HG03439 (cell line): ENCODE data around the gene CHRNA7.
"Not testable (repeated sequence)": the region's sequence is repeated elsewhere in the genome, so short reads cannot be mapped to it uniquely, and the experiment has no call there.

Source experiments
- ATAC-seq: cut with Tn5 transposase; IDR thresholded peaks from one replicate; pipeline ENCODE4 v1.9.1; 2021; ENCODE audit warnings: mild to moderate bottlenecking, moderate library complexity; ENCODE audit not compliant: unreplicated experiment

CHRNA7 gene

DNA sequence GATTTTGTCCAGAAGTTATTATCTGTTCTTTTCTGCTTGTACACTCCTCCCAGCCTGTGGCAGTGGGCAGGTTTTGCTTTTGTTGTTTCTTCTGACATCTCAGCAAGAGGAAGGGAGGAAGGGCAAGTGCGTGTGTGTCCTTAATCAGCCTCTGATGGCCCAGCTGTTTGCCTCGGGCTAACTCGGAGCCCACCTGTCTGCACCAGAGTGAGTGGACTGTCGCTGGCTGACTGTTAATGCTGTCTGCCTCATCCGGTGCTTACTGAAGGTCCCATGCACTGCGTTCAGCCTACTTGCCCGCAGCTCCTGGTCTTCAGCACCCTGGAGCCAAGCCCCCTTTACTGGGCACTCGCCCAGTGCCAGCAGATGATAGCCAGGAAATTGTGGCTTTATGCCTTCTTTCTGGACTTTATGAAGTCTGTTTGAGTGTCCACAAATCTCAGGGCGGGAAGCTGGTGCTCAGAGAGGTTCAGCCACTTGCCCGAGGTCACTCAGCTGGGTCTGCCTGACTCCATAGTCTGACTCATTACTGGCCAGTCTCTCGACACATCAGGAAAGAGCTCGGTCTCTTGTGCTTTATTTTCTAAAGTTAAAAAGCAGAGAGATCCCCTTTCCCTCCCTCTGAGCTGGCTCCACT lies 89.5 kb downstream of the CHRNA7 start:
- ATAC-seq = no peak

DNA sequence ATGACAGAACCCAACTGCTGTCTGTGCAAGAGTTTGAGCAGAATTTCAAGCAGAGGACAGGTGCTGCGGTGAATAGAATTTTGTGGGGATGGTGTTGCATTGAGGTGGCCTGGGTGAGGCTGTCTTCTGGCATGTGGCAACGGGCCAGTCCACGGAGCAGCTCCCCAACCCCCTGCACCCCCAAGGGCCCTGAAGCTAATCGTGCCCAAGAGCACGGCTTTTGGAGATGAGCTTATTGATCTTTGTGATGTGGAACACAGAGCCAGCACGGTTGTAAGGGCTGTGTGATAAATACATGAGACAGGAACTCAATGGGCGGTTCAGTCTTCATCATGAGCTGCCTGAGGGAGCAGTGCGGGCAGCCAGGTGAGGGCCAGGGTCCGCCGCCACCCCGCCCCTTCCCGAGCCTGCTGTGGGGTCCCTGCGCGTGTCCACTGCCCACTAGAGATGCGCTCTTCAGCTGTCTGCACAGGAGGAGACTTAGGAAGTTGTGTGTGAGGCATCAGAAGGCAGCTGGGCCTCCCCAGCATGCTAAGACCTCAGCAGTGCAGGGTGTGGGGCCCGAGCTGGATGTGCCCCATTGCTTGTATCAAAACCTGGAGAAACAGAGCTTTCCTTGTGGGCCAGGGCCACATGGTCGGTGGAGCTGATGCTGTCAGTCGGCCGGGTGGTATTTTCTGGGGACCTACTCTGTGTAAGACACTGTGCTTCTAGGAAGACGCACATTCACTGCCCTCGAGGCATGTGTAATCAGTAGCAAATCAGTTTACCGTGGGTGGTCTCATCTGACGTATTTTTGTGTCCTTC lies 90.5 kb downstream of the CHRNA7 start:
- ATAC-seq = no peak

DNA sequence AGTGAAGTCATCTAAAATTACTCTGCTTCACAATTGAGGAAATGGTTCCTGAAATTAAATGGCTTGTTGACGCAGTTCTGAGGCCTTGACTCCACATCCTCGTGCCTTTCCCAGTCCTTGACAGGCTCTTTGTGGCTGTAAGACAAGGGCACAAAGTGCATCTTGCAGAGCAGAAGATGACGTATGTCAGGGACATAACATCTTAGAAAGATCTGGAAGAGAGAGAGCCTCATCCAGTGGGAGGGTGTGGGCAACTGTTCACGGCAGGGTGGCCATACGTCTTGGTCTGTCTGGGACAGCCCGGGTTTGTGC lies 91.0 kb downstream of the CHRNA7 start:
- no peak for ATAC-seq

DNA sequence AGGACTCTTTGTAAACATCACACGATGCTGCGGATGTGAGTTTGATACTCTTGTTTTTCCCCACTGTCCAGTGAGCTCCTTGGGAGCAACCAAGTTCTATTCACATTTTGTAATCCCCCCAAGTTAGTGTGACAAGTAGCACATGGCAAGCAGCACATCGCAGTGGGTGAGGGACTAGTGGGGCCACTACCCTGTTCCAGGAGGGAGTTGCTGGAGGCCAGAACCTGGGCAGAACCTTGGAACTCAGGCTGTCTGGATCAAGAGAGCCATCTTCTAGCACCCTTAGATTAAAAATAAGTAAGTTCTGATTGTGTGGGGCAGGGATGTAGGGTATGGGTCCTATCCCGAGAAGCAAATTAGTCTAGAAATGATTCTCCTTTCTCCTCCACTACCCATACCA lies 91.7 kb downstream of the CHRNA7 start:
- no peak for ATAC-seq

DNA sequence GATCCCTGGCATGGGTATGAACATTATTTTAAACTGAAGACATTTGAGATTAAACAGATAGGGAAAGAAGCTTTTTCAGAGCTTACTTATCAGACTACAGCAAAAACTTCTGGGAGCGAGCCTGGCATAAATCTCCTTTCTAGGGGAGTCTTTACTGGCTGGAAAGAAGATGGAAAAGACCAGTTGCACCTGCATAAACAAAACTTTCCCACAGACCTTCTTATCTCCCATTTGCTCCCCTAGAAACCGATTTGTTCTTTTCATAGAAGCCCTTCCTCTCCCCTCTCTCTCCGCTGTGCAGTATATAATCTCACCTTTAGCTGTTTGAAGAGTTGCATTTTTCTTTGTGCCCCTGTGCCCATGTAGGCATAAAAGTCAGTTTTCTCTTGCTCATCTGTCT lies 93.2 kb downstream of the CHRNA7 start:
- ATAC-seq = no peak

DNA sequence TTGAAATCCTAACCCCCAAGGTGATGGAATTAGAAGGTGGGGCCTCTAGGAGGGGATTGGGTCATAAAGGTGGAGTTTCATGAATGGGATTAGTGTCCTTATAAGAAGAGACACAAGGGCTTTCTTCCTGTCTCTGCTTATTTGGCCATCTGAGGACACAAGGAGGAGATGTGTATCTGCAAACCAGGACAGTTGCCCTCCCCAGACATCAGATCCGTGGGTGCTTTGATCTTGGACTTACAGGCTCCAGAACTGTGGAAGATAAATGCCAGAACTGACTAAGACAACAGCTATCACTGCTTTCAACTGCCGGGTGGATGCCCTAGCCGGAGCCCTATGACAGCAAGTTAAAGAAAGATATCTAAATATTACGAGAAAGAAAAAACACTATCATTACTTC lies 94.4 kb downstream of the CHRNA7 start:
- ATAC-seq = no peak

DNA sequence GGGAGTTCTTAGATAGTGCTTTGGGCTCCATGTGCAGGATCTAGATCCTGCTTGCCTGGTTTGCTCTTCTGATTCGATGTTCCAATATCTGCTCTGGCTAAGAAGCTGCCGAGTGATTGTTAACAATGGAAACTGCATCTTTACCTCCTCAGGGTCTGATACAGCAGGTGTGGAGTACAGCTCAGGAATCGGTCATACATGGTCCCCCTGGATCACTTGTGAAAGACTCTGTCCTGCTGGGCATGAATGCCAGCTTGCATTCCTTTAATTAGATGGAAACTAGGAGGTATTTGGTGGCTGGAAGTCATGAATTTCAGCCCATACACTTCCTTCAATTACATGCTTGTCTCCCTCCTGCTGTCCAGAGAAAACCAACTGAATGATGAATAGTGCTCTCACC lies 95.3 kb downstream of the CHRNA7 start:
- ATAC-seq = no peak

DNA sequence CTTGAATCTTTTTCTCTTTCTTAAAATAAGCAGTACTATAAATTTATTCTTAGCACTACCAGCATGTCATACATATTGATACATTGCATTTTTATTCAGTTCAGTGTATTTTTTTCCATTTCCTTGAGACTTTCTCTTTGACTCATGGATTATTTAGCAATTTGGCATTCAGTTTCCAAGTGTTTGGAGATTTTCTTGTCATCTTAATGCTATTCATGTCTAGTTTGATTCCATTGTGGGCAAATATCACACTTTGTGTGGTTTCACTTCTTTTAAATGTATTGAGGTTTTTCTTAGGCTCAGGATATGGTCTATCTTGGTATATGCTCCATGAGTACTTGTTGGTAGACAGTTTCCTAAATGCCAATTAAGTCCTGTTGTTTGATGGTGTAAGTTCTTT lies 99.5 kb downstream of the CHRNA7 start:
- no peak for ATAC-seq

DNA sequence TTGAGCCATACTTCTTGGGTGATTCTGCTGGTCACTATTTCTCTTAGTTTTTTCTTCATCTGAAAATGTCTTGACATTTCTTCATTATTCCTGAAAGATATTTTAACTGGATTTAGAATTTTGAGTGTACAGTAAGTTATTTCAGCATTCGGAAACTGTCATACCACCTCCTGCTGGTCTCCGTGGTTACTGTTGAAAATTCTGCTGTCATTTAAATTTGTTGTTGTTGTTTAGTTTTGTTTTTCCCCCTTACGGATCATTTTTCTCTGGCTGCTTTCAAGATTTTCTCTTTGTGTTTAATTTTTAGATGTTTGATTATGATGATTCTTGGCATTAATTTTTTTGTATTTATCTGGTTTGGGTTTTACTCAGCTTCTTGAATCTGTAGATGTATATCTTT lies 100.5 kb downstream of the CHRNA7 start:
- no peak for ATAC-seq

DNA sequence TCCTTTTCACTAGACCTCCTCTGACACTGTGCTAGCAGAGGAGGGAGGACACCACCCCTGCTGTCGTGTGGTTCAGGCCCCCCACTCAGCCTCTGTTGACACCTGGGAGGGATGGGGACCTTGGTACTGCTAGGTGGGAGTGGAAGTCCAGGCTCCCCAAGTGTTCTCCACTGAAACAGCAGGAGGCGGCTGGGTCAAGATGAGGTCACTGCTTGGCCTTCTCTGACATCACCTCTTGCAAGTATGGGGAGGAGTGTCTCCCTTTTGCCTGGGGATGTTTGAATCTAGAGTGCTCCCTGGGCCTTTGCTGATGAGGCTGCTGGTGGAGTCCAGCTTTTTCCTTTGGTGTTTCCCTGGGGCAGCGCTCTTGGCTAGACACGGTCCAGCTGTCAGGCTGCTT lies 101.5 kb downstream of the CHRNA7 start:
- no peak for ATAC-seq

DNA sequence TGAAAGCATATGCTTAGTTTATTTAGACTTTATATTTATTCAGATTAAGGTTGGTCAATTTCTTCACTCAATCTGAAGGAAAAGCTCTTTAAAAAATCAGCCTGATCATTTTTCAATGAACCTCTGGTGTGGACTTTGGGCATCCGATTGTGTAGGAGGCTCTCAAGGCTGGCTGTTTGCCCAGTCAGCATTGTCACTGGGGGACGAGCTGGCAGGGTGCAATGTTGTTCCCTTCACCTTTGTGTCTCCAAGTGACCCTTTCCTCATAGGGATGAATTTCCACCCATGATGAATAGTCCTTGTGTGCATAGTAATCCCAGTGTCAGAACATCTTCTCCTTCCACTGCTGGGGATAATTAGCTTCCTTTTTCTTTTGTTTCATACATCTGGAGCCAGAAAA lies 102.5 kb downstream of the CHRNA7 start:
- ATAC-seq = no peak

DNA sequence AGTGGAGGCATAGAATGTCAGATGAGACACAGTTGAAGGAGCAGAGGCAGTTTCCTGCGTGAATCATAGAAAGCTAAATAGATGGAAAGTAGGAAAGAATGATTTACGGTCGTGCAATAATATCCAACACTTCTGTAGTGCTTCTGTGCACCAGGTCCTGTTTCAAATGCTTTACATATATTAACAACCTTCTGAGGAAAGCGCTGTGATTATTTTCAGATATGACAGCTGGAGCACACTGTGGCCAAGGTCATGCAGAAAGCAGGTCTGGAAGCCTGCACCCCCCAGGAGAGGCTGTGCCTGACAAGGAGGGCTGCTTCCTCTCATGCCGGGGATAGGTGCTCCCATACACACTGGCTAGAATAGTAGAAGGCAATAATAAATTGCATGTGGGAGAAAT lies 104.5 kb downstream of the CHRNA7 start:
- no peak for ATAC-seq

DNA sequence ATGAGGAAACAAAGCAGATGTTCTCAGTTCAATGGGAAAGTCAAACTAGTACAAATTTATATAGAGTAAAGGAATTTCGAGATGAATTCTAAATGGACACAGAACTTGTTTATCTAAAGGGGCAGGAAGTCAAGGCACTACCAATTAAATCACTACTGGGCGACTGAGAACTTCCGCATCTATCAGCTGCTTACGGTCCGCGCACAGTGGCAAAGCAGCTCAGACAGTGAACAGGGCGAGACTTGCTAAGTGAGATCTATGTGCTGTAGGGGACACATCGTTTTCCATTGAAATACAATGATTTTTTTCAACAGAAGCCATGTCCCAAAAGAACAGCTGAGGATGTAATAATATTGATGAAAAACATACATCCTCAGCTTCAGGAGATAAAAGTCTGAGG lies 105.0 kb downstream of the CHRNA7 start:
- no peak for ATAC-seq

DNA sequence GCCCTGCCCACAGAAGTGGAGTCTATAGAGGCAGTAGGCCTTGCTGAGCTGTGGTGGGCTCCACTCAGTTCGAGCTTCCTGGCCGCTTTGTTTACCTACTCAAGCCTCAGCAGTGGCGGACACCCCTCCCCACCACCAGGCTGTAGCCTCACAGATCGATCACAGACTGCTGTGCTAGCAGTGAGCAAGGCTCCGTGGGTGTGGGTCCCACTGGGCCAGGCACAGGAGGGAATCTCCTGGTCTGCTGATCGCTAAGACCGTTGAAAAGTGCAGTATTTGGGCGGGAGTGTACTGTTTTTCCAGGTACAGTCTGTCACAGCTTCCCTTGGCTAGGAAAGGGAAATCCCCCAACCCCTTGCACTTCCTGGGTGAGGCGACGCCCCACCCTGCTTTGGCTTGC lies 115.2 kb downstream of the CHRNA7 start:
- not testable (repeated sequence) for ATAC-seq

DNA sequence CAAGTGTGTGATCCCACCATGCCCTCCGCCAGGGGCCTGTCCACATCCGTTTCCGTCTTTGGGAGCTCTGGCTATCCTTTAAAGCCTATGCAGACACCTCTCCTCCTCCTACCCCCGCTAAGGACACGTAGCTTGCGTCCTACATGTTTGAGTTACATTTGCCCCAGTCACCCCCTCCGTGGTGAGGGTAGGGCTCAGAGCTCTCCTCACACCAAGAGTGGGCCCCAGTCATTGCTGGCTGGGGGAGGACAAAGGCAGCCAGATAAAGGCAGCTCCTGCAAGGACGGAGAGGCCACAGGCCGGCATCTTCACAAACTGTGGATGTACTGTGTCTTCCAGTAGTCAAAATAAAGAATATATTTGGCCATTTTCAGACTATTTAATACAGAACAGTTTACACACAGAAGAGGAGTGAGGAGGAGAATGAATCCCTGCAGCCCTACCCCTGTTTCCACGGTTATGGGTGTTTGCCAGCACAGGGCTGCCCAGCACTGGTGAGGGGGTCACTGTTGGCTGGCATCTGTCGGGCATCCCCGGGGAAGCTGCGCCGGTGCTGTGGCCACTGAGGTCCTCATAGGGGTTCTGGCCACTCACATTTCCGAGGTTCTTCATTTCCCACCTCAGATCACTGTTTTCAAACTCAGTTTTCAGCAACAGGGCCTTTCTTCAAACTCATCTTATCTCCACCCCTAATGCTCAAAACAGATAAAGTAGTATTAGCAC lies 118.7 kb downstream of the CHRNA7 start:
- ATAC-seq = no peak

DNA sequence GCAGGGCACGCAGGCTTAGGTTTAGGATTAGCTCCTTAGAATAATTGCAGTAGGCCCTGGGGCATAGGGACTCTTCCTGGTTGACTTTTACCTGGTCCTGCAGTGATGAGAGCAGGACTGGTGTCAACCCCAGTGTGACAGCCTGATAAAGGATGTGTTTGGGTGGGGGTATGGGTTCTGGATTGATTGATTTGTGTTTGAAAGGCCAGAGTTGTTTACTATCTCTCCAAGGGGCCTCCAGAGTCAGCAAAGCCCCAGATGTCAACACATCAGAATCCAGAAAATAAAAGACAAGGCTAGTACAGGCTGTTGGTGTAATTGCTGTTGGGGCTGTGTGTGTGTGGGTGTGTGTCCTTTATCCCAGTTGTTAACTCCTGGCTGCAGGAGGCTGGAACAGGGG lies 122.3 kb downstream of the CHRNA7 start:
- ATAC-seq = no peak

DNA sequence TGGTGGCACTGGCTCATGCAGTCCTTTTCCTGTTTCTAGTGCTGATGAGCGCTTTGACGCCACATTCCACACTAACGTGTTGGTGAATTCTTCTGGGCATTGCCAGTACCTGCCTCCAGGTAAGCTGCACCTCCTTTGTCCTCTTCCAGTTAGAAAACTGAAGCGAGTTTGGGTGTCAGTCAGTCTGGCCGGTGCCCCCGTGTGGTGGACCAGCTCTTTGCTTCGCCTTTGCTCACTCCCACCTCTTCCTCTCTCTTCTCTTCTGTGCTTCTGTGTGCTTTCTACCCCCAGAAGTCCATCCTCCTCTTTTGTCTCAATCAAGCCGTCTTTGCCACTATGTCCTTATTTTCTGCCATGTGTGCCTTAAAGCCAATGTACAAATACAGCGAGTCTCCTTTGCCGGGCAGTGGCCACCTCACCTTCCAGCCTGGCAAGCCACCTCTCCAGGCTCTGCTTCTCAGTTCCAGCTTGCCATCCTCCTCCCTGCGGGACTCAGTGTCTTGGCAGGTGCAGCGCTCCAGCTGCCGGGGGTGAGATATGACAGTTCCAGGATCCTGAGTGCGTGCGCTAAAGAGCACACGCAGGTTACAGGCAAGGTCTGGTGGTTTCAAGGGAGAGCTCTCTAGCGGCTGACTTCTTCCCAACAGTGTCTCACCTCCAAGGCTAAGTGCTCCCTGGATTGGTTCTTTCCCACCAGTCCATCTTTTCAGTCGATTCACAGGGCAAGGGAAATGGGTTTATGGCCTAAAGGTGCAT lies 123.7 kb downstream of the CHRNA7 start:
- ATAC-seq = not testable (repeated sequence)

DNA sequence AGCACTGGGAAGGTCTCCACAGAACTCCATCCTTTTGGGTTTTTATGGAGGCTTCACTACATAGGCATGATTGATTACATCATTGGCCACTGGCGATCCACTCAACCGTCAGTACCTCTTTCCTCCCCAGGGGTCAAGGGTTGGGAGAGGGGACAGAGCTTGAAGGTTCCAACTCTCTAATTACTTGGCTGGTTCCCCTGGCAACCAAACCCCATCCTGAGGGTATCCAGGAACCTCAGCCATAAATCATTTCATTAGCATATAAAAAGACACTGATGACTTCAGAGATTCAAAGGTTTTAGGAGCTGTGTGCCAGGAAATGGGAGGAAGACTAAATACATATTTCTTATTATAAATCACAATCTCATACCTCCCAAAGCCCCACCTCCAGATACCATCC lies 131.8 kb downstream of the CHRNA7 start:
- ATAC-seq = not testable (repeated sequence)

DNA sequence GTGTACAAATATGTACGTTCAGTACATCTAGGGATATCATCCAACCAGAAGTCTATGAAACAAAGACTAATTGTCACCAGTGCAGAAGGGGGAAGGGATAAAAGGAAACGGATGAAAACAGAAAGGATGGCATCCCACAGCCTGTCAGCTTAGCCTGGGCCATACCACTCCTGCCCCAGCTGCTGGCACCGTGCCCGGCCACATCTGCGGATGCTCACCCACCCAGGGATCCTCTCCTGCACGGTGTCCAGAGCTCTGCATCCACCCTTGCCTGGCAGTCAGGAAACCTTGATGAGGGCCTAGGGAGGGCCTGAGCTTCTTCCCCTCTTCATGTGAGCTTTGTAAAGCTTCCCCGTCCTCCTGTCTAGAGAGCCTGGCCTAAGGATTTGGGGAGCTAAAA lies 133.8 kb downstream of the CHRNA7 start:
- not testable (repeated sequence) for ATAC-seq

DNA sequence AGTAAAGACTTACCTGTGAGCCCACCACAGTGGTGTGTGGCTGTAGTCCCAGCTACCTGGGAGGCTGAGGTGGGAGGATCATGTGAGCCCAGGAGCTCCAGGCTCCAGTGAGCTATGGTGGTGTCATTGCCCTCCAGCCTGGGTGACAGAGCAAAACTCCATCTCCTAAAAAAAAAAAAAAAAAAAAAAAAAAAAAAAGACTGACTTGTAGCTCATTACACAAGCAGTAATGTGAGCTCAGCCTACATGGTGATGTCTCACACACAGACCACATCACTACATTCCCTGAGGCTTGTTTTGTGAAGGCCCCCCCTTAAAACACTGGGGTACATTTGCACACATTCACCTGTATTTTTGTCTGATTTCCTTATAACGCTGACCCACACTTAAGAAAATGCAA lies 134.4 kb downstream of the CHRNA7 start:
- ATAC-seq = not testable (repeated sequence)

DNA sequence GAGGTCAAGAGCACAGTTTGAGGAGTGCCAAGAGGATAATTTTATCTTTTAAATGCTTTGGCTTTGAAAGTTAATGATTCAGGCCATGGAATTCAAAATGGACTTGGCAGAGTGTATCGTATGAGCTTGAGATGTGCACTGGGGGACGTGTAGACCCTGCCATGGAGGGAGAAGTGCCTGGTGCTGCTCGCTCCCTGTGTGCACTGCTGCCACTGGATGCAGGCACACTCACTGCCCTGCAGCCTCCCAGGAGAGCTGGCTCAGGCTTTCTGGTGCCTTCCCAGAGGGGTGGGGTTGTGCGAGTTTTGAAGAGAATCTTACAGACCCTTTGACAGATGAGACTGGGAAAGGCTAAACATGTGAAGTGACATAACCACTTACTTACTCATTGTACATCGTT lies 135.5 kb downstream of the CHRNA7 start:
- ATAC-seq = not testable (repeated sequence)
